ENCODE data around the gene ADAMTS19. TPM values are rescaled to one million over a fixed set of nuclear protein-coding genes. Genes with fewer than 3 reads are reported as not detected.

ADAMTS19 gene
- total and polyA plus RNA-seq, 2 of the 13 experiments (the other 11 are each of a cell fraction or from before 2014, with no cell fraction given), result not detected

- TF ChIP-seq TERF1 (CRISPR knock-in tag; IDR thresholded peaks at IDR 0.05), result no peak
- TF ChIP-seq ZNF292 (CRISPR knock-in tag; IDR thresholded peaks at IDR 0.05; ENCODE audit: borderline replicate concordance, low read depth), result no peak
- TF ChIP-seq, protein P1, sequence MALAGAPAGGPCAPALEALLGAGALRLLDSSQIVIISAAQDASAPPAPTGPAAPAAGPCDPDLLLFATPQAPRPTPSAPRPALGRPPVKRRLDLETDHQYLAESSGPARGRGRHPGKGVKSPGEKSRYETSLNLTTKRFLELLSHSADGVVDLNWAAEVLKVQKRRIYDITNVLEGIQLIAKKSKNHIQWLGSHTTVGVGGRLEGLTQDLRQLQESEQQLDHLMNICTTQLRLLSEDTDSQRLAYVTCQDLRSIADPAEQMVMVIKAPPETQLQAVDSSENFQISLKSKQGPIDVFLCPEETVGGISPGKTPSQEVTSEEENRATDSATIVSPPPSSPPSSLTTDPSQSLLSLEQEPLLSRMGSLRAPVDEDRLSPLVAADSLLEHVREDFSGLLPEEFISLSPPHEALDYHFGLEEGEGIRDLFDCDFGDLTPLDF (CRISPR knock-in tag; IDR thresholded peaks at IDR 0.05), result no peak
- TF ChIP-seq, protein P2, sequence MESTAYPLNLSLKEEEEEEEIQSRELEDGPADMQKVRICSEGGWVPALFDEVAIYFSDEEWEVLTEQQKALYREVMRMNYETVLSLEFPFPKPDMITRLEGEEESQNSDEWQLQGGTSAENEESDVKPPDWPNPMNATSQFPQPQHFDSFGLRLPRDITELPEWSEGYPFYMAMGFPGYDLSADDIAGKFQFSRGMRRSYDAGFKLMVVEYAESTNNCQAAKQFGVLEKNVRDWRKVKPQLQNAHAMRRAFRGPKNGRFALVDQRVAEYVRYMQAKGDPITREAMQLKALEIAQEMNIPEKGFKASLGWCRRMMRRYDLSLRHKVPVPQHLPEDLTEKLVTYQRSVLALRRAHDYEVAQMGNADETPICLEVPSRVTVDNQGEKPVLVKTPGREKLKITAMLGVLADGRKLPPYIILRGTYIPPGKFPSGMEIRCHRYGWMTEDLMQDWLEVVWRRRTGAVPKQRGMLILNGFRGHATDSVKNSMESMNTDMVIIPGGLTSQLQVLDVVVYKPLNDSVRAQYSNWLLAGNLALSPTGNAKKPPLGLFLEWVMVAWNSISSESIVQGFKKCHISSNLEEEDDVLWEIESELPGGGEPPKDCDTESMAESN (CRISPR knock-in tag; conservative IDR thresholded peaks at IDR 0.05), result no peak
- no peak for TF ChIP-seq KAT2B (IDR thresholded peaks at IDR 0.05; ENCODE audit: borderline replicate concordance, low read depth, low read length)
Observed at GRCh38 chr5:129770024-129770820, 310.1 kb downstream of the ADAMTS19 start (continued).

All from HepG2 (cell line).